Measurements from ENCODE around the gene GJA4.
A peak's percentile ranks its signal among the peaks of the same experiment; 100 is the strongest.

Gene GJA4

DNA sequence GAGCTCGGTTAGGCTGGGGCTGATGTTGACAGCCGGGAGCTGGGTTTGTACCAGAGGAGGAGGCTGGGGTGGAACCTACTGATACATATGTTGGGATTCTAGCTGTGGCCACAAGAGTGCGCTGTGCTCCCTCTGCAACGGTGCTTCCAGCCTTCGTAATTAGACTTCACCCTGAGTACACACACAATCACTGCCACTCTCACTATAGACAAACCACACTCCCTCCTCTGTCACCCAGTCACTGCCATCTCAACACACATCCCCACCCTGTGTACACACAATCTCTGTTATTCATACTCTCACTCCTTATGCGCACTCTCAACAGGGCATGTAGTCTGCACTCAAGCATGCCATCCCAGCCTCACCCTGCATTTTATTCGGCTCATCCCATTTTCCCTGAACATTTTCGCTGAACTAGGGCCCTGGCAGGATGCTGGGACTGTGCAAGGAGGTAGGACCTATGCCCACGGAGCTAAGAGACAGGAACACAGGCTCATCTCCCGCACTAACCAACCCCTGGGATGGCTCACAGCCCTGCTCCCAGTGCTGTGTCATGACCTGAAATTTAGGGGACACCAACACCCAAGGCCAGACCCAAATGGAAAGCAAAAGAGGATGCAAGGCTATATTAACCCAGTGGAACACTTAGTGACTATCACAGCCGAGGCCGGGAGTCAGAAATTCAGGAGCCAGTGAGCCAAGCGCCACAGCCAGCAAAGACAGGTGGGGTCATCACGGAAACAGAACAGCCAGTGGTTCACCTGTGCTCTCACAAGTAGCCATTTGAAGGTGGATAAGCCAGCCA, 6.1 kb upstream of the GJA4 start:
- H3K27ac ChIP-seq (ENCODE audit: poor library complexity, severe bottlenecking): peak overlapping the region; percentile 42
- no peak overlapping the region for H3K4me3 ChIP-seq (ENCODE audit: severe bottlenecking)
- H3K4me1 ChIP-seq (ENCODE audit: insufficient read depth, poor library complexity, severe bottlenecking): peaks cover 3% of the 10 kb centered on the region
- H3K9me3 ChIP-seq (ENCODE audit: severe bottlenecking): no peaks in the 10 kb centered on the region
- TF ChIP-seq, protein P1, sequence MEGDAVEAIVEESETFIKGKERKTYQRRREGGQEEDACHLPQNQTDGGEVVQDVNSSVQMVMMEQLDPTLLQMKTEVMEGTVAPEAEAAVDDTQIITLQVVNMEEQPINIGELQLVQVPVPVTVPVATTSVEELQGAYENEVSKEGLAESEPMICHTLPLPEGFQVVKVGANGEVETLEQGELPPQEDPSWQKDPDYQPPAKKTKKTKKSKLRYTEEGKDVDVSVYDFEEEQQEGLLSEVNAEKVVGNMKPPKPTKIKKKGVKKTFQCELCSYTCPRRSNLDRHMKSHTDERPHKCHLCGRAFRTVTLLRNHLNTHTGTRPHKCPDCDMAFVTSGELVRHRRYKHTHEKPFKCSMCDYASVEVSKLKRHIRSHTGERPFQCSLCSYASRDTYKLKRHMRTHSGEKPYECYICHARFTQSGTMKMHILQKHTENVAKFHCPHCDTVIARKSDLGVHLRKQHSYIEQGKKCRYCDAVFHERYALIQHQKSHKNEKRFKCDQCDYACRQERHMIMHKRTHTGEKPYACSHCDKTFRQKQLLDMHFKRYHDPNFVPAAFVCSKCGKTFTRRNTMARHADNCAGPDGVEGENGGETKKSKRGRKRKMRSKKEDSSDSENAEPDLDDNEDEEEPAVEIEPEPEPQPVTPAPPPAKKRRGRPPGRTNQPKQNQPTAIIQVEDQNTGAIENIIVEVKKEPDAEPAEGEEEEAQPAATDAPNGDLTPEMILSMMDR (IDR thresholded peaks at IDR 0.05; ENCODE audit: poor library complexity, severe bottlenecking): peak; percentile 88
- peak; percentile 39 for ATAC-seq (ENCODE audit: low read depth)
- peaks cover 57% of the 10 kb centered on the region for H3K36me3 ChIP-seq (ENCODE audit: low read depth)
- no peak for DNase-seq (ENCODE audit: low spot score)
- no peaks in the 10 kb centered on the region for H3K27me3 ChIP-seq (ENCODE audit: insufficient read depth, poor library complexity, severe bottlenecking)

DNA sequence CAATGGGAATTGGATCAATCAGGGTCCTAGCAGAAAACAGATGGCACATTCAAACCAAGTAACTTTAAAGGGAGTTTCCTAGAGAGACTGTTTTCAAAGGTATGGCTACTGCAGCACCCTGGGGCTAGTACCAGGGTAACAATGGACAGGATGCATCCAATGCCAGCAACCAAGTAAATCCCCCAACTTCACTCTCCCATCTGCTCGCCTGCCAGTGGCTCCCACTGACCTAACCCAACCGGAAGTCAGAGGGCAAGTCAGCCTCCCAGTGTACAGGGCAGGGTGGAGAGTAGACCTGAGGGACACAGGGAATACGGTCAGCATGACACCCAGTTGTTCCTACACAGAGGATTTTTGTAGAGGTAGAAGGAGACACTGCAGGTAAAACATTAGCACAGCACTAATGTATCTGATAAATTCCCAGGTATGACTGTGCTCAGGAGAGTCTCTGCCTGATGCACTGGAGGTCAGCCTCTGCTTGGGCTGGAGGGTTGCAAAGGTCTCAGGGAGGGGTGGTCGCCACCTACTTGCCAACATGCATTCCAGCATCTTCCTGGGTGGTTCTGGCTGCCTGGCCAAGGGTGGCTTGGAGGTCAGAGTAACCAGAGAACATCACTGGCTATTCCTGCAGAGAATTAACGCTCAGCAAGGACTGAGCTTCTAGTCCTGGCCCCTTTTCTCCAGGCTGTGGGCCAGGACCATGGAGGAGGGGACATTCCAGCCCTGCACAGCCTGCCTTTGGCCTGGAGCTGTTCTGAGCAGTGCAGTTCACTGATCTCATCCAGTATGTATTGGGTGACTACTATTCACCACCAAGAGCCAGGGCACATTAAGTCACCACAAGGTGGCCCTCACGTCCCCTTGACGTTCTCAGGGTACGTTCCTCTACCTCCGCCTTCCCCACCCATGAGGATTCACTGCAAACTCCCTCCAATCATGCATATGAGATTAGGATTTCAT, 5.1 kb upstream of the GJA4 start:
- TF ChIP-seq, protein P1 (IDR thresholded peaks at IDR 0.05; ENCODE audit: poor library complexity, severe bottlenecking): no peak
- Histone ChIP-seq H3K4me3 (ENCODE audit: severe bottlenecking) (no peak overlapping the region), H3K36me3 (ENCODE audit: low read depth) (peaks cover 50% of the 10 kb centered on the region), H3K27ac (ENCODE audit: poor library complexity, severe bottlenecking) (no peak overlapping the region), H3K27me3 (ENCODE audit: insufficient read depth, poor library complexity, severe bottlenecking) (no peaks in the 10 kb centered on the region), H3K9me3 (ENCODE audit: severe bottlenecking) (no peaks in the 10 kb centered on the region), H3K4me1 (ENCODE audit: insufficient read depth, poor library complexity, severe bottlenecking) (peaks cover 2% of the 10 kb centered on the region)
- no peak for DNase-seq (ENCODE audit: low spot score)
- peak; percentile 4; the same call in 1 of the 3 replicates for ATAC-seq (ENCODE audit: low read depth)

DNA sequence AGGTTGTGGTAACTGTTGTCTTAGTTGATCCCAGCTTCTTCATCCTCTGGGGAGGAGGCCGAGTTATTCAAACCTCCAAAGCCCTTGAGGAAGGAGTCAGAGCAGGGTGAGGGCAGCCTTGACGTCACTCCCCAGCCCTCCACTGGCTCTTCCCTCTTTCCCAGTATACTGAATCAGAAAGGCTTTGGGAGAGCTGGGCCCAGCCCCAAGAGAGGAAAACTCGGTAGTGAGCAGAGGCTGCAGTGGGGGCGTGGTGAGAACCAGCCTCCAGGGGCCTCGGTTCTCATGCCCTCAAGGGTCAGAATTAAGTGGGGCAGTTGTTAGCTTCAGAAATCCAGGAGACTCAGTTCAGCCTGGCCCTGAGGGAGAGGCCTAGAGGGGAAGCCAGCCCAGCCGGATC, 1.8 kb upstream of the GJA4 start:
- H3K27me3 ChIP-seq (ENCODE audit: insufficient read depth, poor library complexity, severe bottlenecking): no peaks in the 10 kb centered on the region
- DNase-seq (ENCODE audit: low spot score) (no peak), ATAC-seq (ENCODE audit: low read depth) (no peak)
- no peak overlapping the region for H3K4me3 ChIP-seq (ENCODE audit: severe bottlenecking)
- TF ChIP-seq, protein P1 (IDR thresholded peaks at IDR 0.05; ENCODE audit: poor library complexity, severe bottlenecking): no peak
- H3K36me3 ChIP-seq (ENCODE audit: low read depth): peaks cover 17% of the 10 kb centered on the region
- no peaks in the 10 kb centered on the region for H3K4me1 ChIP-seq (ENCODE audit: insufficient read depth, poor library complexity, severe bottlenecking)
- H3K27ac ChIP-seq (ENCODE audit: poor library complexity, severe bottlenecking): no peak overlapping the region
- H3K9me3 ChIP-seq (ENCODE audit: severe bottlenecking): no peaks in the 10 kb centered on the region

DNA sequence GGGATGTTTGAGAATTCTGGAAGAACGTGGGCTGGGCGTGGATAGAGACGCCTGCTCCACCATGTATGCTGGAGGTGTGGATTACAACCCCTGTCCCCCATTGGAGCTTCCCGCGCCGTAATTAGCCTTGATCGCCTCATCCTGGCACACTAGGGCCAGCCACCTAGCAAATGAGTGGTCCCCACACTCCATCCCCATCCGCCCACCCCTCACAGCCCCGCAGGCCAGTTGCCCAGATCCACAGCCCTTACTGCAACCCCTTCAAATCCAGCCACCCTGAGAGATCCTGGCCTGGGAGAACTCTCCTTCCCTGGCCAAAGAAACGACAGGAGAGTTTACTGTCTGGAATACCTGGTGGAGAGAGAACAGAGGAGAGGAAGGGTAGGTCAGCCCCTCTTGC, 375 bp upstream of the GJA4 start:
- ATAC-seq (ENCODE audit: low read depth): no peak
- Histone ChIP-seq H3K4me3 (ENCODE audit: severe bottlenecking) (no peak overlapping the region), H3K4me1 (ENCODE audit: insufficient read depth, poor library complexity, severe bottlenecking) (no peaks in the 10 kb centered on the region)

More for the DNA sequence above, 375 bp upstream of the GJA4 start:
- DNase-seq (ENCODE audit: low spot score): no peak
- Histone ChIP-seq H3K9me3 (ENCODE audit: severe bottlenecking) (no peaks in the 10 kb centered on the region), H3K36me3 (ENCODE audit: low read depth) (peaks cover 3% of the 10 kb centered on the region; the same call in 1 of the 2 replicates), H3K27me3 (ENCODE audit: insufficient read depth, poor library complexity, severe bottlenecking) (no peaks in the 10 kb centered on the region), H3K27ac (ENCODE audit: poor library complexity, severe bottlenecking) (no peak overlapping the region)
- TF ChIP-seq, protein P1 (IDR thresholded peaks at IDR 0.05; ENCODE audit: poor library complexity, severe bottlenecking): no peak

Data from RWPE2 (cell line).